Retina (tissue), 1 donor: ENCODE results near the gene GUCY2C.
A peak's percentile ranks its signal among the peaks of the same experiment; 100 is the strongest.

Experiments
- DNase-seq: peaks from one replicate; pipeline ENCODE4 v3.0.0-alpha.2; 2016

GUCY2C gene

DNA sequence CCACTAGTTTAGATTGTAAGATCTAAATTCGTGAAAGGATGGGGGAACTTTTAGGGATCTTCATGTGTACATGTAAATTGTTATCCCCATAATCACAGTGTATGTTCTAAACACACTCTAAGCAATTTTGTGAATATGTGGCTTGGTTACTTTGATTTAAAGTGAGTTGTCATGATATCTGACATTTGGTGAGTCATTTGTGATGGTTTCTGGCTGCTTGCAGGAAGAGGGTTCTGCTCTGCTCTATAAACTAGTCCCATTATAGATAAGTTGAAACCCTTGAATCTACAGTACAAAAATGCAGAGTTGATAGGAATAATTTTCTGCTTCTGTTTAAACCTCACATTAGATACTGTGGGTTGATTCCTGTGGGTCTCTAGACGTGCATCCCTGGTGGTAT, 14.8 kb downstream of the GUCY2C start:
- no peak for DNase-seq

DNA sequence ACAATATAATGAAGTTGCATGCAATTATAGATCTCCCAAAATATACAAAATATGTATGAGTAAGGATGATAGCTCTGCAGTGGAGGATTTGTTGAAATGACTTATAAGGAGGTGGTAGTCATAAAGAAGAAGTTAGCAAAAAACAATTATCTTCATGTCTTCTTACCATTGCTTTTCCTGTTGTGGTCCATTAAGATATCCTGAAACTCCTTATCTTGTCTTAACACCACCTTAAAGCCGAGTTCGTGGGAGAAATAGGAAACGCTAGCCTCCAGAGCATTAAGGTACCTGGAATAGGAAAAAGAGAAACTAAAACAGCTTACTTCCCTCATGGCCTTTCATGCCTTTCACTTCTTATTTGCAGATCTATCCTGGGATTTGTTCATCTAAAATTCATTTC, 15.2 kb downstream of the GUCY2C start:
- no peak for DNase-seq

DNA sequence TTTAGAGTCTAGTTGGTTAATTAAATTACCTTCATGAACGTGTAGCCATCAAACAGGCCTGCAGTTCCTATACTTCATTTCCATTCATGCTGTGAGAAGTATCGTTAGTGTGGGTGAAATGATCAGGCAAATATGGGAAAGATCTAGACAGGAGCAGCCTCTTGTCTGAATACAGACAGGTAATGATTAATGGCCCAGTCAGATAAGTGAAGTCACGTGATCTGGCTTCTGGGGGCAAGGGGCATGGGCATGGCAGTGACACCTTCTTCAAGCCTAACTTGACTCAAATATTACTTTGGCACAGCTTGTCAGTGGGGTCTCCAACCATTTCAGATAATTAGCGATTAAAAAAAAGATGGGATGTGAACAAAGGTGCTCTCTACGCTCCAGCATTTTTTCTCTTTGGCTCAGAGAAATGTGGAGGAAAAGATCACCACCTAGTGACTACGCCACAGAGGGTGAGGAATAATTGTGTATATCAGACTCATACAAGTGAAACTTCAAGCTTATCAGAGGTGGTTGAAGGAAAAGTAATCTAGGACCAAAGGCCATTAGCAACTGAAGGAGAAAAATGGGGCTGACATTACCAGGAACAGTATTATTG, 17.8 kb downstream of the GUCY2C start:
- DNase-seq: no peak

DNA sequence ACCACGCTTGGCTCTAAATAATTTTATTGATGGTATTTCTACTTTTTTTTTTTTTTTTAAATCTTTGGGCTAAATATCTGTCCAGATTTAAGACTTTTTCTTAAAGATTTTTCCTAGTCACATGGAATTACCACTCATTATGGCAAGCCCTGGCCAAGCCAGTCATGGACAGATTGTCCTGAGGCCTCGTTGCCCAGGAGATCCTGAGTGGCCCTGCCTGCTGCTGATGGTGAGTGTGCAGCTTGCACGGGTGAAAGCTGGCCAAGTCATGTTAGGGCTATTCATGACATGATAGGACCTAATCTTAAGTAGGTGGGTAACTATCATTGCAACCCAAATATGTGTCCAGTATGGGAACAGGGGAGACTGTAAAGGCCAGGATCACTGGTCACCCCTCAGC, 27.8 kb downstream of the GUCY2C start:
- DNase-seq: no peak

DNA sequence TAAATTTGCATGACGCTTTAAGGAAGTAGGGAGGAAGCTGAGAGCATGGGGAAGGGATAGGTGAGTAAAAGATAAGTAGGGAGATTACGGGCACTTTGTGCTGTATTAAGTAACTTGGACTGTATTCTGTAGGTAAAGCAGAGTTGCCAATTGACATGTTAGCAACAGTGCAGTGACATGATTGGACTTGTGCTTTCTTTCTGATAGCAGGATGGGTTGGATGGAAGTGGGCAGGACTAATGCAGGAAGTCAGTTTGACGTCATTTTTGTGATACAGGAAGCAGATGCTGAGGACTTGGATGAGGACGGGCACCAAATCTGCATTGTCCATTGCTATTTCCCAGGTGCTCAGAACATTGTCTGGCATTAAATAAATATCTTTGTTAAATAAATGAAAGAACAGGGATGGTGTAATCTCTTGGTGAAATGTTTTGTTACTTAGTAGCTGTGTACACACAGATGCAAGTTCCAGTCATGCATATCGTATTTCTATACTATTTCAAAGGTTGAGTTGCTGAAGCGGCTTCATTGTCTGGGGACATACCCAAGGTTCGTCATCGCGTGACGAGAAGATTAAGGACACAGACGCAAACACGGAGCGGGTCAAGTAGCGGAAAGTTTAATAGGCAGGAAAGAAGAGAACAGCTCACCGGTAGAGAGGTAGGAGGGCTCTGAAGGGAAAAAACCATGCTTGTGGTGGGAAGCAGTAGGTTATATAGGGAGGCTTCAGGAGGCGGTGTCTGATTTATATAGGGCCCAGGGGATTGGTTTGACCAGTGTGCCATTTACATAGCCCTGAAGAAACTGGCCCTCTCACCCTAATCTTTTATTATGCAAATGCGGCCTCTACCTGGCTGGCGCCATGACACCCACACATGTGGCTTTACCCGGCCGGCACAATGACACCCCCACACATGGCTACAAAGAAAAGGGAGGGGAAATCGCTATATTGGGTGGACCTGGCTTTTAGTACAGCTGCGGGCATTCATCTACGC, 30.7 kb downstream of the GUCY2C start:
- DNase-seq: no peak

DNA sequence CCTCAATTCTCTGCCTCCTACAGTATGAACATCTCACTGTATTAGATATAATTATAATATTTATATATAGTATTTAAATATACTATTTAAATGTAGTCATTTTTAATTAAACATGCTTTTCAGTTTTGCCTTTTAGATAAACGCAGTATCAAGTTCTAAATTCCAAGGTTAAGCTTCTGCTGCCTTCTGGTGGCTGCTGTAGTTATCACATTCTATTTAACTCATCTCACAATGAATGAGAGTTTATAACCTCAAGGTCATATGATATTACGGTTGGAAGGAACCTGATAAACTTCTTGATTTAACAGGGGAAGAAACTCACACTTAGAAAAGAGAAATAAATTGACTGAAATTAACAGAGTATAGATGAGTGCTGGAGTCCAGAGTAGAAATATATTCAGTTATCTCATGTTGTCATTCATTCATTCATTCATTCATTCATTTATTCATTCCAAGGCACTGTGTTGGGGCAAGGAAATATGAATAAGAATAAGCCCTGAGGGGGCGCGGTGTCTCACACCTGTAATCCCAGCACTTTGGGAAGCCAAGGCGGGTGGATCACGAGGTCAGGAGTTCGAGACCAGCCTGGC, 31.9 kb downstream of the GUCY2C start:
- DNase-seq: no peak

DNA sequence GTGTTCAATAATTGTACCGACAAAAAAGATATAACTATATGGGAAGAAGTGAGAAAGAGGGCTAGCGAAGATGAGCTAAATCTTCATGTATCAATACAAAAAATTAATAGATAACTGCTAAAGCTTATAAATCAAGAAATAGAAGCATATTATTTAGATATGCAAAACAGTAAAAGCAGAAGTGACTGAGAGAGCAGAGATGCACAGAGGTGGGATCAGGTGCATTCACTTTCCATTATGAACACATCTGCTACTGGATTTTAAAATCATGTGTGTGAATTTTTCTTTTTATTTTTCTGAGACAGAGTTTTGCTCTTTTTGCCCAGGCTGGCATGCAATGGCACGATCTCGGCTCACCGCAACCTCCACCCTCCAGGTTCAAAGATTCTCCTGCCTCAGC, 33.4 kb downstream of the GUCY2C start:
- no peak for DNase-seq

DNA sequence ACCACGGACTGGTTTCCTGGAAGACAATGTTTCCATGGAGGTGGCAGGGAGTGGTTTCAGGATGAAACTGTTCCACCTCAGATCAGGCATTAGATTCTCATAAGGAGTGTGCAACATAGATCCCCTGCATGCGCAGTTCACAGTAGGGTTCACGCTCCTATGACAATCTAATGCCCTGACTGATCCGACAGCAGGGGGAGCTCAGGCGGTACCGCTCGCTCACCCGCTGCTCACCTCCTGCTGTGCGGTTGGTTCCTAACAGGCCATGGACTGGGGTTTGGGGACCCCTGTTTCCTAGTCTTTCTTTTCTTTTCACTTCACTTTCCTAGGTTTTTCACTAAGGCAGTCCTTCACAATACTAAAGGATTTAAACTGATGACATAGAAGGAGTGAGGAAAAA, 39.6 kb downstream of the GUCY2C start:
- no peak for DNase-seq

DNA sequence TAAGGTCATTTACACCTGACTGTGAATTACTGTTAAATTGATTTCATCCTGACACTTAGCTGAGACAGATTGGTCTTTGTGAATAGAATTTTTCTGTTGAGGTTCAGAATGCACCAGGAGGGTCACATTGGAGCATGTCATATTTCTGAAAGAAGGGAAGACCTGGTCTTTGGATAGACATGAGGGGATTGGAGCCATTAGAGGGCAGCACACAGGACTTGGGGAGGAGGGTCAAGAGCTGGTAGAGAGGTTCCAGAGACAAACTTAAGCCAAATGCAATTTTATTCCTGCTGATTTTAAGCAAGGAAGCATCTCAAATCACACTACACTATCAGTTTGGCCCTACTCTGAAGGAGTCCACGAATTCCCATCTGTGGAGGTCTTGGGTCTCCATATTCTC, 41.1 kb downstream of the GUCY2C start:
- no peak for DNase-seq

DNA sequence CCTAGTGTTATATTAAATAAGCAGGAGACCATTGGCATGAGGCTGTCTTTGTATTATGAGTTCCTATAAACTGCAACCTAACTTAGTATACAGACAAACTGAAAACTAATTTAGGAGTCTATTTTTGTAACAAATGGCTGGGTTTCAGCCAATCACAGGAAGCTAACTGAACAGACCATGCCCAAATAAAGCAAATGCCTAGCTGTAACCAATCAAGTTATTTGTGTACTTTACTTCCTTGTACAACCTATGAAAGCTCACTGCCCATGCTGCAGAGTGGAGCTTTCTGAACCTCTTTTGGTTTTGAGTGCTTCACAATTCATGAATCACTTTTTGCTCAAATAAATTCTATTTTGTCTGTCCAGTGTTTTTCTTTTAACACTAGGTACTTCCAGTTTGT, 41.6 kb downstream of the GUCY2C start:
- DNase-seq: no peak

DNA sequence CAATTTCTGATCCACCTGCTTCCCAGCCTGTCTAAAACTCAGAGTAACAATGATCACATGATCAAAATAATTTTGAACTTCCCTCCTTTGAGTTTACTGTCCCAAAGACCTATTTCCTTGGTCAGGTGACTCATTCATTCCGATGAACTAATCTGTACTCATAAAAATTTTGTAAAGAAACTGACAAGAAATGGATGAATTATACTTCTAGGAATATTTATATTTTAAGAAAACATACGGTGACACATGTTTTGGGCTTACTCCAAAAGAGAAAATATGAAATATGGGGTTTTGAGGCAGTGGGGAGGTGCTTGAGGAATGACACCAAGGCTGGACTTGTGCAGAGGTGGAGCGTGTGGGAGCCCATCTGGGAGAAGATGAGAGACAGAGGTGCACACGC, 42.0 kb downstream of the GUCY2C start:
- DNase-seq: no peak

DNA sequence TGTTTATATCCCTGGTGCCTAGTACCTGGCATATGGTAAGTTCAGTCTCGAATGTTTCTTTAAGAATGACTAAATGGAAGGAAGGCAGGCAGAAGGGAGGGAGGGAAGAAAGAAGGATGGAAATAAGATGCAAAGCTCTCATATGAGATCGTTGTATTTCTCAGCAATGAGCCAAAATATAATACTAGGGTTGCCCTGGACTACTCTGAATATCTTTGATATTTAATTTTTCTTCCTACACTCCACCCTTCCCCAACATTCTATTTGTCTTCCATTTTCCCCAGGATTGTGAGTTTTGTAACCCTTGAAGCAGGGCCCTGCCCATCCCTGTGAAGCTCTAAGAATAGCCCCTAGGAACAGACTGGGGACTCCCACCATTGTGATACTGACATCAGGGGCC, 43.9 kb downstream of the GUCY2C start:
- DNase-seq: no peak

DNA sequence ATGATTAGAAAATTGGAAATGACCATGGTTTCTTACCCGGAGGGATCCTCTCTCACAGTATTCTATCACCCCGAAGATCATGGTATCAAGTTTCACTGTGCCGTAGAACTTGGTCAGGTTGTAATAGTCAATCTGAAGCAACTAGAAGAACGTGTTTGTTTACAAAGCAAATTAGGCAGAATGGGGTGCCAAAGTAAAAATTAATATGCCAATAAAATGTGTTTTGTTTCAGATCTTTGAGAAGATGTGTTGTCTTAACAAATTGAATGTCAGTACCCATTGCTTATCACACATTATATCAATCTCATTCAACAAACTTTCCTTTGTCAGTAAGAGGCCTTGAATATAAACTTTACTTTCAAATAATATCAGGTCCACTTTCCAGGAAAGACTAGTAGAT, 45.0 kb downstream of the GUCY2C start:
- no peak for DNase-seq

DNA sequence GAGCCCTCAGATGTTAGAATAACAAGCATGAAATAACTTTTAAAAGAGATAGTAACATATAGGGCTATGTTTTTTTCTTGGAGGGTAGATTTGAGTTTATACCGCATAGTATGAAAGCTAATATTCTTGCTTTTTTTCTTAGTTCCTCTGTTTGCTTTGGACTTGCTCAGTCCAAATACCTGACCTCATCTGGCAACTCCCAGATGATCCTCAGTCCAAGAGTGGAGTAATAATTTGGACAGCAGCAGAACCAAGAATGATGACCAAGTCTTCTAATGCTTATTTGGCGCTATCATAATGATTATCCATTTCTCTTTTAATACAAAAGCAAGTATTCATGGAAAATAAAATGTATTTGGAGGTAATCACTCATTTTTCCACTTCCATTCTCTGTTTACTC, 45.6 kb downstream of the GUCY2C start:
- no peak for DNase-seq

DNA sequence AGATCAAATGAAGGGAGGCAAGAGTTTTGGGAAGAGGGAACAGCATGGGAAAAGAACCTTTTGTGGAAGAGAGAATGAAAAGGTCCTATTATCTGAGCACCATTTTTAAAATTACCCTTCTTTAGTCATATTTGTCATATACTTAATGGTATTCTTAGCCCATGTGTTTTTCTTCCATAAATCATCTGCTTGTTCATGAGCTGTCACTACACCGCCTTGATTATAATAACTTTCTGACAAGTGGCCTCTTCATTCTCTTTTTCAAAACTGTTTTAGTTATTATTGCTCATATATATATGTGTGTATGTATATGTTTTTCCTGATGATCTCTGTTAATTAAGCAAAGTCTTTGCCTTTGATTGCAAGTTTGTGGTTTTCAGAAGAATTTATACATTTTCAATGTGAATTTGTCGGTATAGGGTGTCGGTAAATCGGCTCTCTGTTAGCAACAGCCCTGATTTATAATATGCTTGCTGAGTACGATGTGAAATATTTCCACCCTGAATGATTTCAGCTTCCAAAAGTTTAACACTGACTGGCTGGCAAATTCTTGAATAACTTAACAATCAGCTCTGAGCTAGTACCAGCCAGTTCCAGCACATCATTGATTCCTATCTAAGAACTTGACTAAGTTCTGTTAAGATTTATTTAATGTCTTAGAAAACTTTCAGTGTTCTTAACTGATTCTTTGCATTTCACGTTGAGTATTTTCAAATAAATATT, 49.2 kb downstream of the GUCY2C start:
- DNase-seq: no peak

DNA sequence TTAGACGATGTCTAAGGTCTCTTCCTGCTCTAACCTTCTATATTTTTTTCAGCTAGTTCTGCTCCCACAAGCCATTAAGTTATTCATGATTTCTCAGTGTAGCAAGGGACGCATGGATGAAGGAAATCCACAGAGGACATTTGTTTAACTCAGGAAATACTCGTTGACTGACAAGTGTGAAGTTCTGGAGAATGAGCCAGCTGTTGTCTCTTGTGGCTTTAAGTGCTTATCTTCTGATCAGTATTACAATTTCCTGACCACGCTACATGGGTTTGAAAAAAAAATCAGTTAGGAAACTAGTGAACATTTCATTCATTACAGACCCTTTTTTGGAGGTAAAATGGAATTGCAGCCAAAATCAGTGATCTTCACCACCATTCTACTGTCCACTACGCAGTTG, 53.1 kb downstream of the GUCY2C start:
- DNase-seq: no peak

DNA sequence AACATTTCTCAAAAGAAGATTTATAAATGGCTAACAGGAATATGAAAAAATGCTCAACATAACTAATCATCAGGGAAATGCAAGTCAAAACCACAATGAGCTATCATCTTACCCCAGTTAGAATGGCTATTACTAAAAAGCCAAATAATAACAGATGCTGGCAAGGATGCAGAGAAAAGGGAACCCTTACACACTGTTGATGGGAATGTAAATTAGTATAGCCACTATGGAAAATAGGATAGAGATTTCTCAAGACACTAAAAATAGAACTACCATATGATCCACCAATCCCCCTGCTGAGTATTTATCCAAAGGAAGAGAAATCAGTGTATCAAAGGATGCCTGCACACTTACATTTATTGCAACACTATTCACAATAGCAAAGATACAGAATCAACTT, 58.3 kb downstream of the GUCY2C start:
- no peak for DNase-seq

DNA sequence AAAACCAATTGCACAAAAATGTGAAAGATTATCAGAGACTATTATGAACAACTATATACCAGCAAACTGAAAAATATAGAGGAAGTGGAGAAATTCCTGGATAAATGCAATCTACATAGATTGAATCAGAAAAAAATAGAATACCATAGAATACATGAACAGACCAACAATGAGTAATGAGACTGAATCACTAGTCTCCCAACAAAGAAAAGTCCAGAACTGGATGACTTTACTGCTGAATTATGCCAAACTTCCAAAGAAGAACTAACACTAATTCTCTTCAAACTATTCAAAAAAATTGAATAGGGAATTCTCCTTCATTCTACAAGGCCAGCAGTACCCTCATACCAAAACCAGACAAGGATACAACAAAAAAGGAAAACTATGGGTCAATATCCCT, 60.6 kb downstream of the GUCY2C start:
- DNase-seq: no peak

DNA sequence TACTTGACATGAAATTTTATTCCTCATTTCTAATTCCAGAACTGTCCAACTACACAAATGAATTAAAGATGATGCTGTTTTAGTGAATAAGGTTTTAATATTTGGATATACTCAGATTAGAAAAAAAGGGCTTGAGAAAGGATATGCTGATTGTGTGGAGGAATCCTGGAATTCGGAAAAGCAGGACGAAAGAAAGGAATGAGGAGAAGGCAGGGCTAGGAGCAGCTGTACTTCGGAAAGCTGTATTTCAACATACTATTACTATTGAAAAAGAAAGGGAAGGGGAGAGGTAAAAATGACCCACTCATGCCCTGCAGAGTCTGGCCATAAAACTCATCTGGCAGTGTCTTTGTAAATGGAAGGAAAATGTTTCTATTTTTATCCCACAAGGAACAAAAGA, 65.6 kb downstream of the GUCY2C start:
- DNase-seq: no peak

DNA sequence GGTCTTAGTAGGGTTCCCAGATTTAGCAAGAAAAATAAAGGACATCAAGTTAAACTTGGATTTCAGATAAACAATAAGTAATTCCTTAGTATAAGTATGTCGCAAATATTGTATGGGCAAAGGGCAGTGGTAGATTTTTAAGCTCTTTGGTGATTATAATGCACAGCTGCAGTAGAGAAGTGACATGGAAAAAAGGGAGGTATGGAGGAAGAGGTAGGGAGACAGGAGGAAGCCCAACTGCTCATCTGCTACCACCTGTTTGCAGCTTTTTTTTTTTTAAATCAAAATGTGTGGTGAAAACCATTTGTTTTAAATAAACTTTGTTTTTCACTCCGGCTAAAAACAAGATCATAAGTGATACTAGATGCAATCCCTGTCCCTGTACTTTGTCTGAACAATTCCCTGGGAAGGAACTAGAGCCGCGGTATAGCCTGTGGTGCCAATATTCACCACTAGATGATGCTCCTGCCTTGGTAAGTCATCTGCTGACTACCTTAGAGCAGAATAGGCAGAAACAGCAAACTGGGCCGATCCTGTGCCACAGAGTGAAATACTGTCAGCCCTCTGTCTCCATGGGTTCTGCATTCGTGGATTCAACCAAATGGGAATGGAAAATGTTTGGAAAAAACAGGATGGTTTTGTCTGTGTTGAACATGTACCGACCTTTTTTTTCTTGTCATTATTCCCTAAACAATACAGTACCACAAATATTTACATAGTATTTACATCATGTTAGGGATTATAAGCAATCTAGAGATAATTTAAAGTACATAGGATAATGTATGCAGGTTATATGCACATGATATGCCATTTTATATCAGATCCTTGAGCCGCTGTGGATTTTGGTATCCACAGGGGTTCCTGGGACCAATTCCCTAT, 66.3 kb downstream of the GUCY2C start:
- DNase-seq: peak; percentile 72

DNA sequence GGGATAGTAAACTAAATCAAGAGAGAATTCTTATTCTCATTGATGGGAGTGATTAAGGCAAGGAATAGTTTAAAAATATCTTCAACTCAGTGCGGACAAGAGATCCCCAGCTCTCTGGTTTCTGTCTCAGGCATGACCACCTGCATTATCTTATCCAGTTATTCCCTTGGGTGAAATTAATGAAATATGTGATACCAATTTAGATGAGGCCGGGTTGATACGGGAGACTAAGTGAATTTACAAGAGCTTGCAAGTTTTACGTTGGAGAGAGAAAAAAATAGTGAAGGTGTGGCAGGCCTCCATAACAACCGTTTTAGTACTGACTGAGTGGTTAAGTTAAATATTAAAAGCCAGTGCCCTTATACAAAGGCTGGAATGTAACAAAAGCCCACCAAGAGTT, 67.6 kb downstream of the GUCY2C start:
- no peak for DNase-seq

DNA sequence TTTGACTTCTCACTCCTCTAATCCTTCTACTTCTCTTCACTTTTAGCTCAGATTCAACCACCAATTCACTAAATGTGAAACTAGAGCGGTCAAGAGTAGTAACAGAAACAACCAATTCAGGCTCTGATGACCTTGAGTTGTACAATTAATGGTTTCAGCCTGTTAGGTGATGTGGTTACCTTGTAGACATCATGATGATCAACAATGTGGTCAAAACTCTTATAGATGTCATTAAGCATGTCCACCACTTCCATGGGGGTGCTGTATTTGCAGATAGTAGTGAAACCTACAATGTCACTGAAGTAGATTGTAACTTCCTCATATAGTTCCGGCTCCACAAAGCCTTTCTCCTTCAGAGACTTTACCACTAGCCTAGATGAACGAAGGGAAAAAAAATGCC, 74.6 kb downstream of the GUCY2C start:
- DNase-seq: no peak
